GM12865 (cell line): ENCODE data around the gene FETUB.
"Not testable (repeated sequence)": the region's sequence is repeated elsewhere in the genome, so short reads cannot be mapped to it uniquely, and the experiment has no call there.

Source experiments
- DNase-seq: peaks from one replicate; pipeline ENCODE4 v3.0.0; 2010; ENCODE audit warnings: low read depth
- H3K4me3 ChIP-seq: 2 replicates; pipeline ENCODE4 v1.5.1; 2011; ENCODE audit warnings: mild to moderate bottlenecking, low read depth, low read length, control low read depth
- TF ChIP-seq, protein P1 (sequence below): IDR thresholded peaks from 2 replicates; pipeline ENCODE4 v1.5.1; 2011; ENCODE audit warnings: low read length, control low read depth, low read depth, inconsistent platforms; ENCODE audit not compliant: insufficient read depth; ENCODE audit errors: missing control alignments

FETUB gene

DNA sequence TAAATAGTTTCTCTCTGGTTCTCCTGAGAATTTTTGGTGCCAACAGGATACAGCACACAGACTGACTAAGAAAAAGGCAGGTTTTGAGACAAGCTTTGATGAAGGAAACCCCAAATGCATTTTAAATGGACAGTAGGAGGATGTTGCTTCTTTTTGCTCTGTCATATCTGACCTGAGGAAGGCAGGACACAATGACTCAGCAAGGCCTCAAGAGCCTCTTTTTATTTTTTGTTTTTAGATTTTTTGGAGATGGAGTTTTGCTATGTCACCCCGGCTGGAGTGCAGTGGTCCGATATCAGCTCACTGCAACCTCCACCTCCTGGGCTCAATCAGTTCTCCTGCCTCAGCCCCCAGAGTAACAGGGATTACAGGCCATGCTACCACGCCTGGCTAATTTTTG is 60.1 kb downstream of the FETUB start:
- TF ChIP-seq, protein P1, sequence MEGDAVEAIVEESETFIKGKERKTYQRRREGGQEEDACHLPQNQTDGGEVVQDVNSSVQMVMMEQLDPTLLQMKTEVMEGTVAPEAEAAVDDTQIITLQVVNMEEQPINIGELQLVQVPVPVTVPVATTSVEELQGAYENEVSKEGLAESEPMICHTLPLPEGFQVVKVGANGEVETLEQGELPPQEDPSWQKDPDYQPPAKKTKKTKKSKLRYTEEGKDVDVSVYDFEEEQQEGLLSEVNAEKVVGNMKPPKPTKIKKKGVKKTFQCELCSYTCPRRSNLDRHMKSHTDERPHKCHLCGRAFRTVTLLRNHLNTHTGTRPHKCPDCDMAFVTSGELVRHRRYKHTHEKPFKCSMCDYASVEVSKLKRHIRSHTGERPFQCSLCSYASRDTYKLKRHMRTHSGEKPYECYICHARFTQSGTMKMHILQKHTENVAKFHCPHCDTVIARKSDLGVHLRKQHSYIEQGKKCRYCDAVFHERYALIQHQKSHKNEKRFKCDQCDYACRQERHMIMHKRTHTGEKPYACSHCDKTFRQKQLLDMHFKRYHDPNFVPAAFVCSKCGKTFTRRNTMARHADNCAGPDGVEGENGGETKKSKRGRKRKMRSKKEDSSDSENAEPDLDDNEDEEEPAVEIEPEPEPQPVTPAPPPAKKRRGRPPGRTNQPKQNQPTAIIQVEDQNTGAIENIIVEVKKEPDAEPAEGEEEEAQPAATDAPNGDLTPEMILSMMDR = no peak
- DNase-seq = peak; percentile 59
- H3K4me3 ChIP-seq = no peak overlapping the region

DNA sequence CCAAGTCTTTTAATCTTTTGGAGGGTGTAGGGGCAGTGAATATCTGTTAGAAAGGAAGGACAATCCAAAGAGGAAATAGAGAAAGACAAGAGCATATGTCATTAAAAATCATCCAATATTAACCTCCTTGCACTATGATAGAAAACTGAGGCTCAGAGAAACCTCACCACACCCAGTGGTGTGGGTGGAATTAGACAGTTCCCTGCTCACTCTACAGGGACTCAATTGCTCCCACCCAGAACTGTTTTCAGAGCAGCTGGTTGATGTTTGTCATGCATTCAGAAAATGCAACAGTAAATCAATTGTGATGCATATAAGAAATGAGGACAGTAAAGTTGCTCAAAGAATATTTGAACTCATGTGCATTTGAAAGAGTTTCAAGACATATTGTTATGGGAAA is 62.3 kb downstream of the FETUB start:
- not testable (repeated sequence) for H3K4me3 ChIP-seq, DNase-seq
